ENCODE data around the gene CHI3L2.
A peak's percentile ranks its signal among the peaks of the same experiment; 100 is the strongest.

The CHI3L2 gene

GRCh38 chr1:111227434-111227833 is at the start of gene CHI3L2:
TSS of gene CHI3L2 (plus strand) at chr1:111227713. CDS start at chr1:111227730, 17 bp downstream.
- DNase-seq: no peak

- no peak for DNase-seq
These were observed 47.5 kb upstream of the CHI3L2 start for GRCh38 chr1:111179968-111180533.

DNA sequence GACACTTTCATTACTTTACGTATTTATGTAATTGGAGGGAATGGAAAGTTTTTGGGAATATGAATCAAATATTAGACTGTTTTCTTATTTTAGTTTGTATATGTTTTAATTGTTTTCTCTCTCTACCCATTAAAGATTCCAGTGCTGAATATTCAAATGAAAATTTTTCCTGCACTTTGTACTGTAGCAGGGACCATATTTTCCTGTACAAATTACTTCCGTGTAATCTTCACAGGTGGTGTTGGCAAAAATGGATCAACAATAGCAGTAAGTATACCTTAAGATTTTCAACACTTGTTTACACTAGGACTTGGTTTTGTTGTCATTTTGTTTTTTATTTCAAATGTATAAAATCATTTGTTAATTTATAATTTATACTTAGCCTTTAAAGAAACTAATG is 45.5 kb upstream of the CHI3L2 start:
- no peak for DNase-seq

DNA sequence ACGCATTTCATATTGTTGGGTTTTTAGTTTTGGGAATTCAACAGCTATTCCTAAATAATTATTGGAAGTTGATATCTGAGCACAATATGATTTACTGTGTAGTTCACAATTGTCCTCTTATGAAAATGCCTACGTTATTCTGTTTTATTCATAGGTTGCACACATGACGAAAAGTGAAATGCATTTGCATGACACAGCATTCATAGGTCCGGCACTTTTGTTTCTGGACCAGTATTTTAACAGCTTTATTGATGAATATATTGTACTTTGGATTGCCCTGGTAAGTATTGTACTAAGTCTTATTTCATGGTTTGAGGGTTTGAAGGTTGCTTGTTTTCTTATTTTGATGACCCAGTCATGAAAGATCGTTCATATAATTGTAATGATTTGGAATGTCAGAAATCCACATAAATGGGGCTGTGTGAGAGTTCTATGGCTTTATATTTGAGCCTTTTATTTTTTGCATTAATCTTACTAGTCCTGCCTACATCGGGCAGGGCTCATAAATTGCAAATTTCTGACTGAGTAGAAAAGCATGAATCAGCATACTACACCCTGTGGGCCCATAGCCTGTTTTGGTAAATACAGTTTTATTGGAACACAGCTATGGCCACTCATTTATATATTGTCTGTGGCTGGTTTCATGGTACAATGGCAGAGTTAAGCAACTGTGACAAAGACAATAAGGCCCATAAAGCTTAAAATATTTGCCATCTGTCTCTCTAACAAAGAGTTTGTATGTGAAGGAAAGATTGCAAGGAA is 44.0 kb upstream of the CHI3L2 start:
- DNase-seq: no peak

- DNase-seq: no peak
These were observed 42.9 kb upstream of the CHI3L2 start for GRCh38 chr1:111184663-111185062.

DNA sequence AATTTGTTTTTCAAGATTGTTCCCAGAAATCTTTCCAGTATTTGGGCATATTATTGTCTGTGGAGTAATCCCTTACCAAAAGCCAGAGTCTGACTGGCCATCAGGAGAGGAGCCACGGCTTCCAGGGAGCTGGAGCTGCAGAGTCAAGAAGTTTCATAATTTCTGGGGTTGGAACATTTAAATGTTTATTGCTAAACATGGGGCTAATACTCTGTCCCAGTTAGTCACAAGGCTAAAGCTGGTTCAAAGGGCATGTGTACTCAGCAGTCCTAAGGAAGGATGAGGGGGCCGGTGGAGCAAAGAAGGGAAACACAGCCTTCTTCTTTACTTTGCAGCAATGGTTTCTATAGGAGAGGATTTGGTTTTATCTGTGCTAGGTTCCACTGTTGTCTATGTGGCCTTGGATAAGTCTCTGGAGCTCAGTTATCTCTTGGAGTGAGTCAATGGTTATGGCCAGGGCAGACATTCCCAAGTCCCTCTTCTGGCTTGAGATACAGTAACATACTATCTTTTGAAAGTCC is 36.5 kb upstream of the CHI3L2 start:
- no peak for DNase-seq

DNA sequence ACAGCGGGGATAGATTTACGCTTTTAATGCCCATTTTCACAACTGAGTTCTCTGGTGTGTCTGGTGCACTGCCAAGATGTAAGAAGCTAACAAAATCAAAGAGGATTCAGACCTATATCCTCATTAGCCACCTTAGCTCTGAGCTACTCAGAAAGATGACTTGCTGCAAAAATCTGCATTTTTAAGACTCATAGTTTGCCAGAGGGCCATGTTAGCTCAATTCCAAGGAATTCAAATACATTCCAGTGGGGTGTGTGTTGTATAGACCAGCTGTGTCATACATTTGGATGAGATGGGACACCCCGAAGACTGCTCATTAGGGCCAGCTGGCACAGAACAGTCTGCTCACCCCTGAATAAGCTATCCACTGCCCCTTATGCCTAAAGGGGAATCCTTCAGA is 36.0 kb upstream of the CHI3L2 start:
- no peak for DNase-seq

DNA sequence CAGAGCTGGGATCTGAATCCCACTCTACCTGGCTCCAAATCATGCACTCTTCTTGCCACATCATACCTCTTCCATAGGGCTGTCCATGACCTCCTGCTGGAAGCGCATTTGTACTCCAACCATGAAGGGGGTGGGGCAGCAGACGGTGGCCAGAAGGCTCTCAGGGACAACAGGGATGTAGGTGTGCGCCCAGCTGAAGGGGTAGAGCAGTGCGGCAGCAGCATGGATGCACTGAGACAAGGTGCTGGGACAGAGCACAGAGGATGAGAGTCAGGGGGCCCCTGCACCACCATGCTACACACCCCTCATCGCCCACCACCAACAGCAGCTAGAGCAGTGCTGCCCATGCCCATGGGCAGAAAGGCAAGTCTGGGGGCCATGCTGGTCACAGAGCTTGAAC is 35.4 kb upstream of the CHI3L2 start:
- no peak for DNase-seq

- no peak for DNase-seq
These were observed 34.6 kb upstream of the CHI3L2 start for GRCh38 chr1:111192658-111193519.

- DNase-seq: no peak
These were observed 33.6 kb upstream of the CHI3L2 start for GRCh38 chr1:111193712-111194480.

DNA sequence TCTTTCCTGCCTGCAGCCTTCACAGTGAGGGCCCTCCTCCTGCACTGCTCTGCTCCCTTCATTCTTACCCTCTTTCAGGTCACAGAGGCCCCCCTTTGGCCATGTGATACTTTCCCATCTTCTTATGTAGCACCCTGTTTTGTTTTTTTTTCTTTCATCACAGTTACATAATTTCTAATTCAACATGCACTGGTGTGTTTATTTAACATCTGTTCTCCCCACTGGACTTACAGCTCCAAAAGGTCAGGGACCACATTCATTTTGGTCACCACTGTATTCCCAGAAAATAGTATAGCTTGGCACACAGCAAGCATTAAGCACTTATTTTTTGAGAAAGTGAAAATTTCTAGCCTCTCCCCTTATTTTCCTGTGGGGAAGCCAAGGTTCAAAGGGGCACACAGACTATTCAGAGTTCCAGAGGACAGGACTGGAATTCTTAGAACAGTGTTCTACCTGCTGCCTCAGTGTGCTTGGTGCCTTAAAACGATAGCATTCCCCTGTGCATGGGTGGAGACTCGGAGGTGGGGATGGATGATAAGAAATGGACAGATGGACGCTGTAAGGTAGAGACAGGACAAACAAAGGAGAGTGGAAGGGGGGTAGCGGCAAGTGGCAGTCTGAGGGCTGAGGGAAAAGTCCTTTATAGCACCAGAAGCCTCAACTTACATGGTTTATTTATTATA is 32.4 kb upstream of the CHI3L2 start:
- DNase-seq: no peak

DNA sequence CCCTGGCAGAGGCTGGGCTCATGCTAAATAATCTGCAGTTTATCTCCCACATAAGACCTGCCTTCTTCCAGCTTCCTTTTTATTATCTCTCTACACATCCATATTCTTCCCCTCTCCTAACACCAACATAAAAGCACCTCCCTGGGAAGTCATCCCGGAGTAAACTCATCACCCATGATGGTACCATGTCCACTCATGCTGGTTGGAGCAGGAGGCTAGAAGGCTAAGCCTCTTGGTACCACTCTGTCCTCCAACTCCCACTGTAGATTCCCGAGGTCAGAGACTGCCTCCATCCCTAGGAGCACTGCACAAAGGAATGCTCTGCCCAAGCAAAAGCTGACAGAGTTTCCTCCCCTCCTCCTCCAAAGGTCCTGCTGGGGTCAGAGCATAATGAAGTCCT is 31.3 kb upstream of the CHI3L2 start:
- no peak for DNase-seq

DNA sequence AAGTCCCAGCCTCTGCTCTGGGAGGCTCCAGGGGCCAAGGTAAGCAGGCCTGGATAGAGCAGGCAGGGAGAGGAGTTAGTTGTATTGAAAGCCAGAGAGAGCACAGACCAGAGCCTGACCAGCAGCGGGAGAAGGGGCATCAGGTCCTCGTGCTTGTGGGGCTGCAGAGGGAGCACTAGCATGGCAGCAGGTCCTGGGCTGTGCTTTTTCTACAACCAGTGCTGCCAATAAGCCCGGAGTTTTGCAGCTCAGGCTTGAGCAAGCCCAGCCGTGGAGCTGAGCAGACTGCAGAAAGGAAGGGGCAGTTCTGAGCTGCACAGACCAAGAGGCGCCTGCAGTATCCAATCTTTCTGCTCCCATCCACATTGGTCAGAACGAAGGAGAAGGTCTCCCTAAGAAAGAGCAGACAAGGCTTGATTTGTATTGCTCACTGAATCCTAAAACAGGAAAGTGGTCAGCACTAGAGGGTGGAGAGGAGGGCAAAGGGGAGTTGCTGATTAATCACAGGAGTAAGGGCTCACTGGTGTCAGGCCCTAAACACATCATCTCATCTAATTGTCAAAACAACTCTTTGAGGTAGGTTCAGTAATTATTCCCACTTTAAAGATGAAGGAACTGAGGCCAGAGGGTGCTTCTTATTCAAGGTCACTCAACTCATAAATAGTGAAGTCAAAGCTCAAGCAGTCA is 29.8 kb upstream of the CHI3L2 start:
- DNase-seq: peak; percentile 71

- DNase-seq: no peak
These were observed 28.7 kb upstream of the CHI3L2 start for GRCh38 chr1:111198836-111199235.

- DNase-seq: peak; percentile 12
These were observed 28.2 kb upstream of the CHI3L2 start for GRCh38 chr1:111199329-111199728.

DNA sequence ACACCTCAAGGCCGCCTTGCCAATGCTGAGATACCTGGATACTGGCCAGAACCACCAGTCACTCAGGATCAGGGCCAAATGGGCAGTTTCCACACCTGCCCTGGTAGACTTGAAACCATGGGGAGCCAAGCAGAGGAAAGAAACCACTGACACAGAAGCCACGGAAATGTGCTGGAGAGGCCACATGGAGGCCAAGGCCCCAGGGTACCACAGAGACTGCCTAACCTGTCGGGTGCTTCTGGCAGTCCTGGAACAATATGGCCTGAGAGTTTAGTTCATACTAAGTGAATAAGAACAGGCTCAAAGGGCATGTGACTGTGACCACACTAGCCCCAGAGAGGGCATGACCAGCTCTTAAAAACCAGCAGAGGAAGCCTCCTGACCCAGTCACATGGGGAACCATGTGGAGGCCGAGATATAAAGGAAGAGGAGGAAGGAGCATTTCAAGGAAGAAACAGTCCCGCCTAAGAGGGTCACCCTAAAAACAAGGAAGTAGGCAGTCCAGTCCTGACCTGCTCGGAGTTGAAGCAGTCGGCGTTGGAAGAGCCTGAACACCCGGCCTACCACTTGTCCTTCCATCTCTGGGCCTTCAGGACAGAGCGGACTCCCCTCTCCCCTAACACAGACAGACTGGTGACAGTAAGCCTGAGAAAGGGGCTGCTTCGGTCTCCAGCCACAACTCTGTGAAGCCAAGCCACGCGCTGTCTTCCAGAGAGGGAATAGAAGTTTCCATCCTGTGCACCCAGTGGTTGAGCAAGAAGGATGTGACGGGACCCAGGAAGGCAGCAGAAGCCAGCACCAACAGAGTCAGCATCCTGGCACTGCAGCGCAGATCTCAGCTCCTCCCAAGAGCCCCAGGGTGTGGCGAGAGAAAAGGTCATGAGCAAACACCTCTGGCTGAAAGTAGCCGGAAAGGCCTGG is 27.4 kb upstream of the CHI3L2 start, which contains the start of gene DENND2D:
TSS of gene DENND2D (minus strand) at position 766 of the 921 bp plus-strand sequence. CDS start at position 579, 187 bp downstream.
- peak; percentile 87 for DNase-seq

DNA sequence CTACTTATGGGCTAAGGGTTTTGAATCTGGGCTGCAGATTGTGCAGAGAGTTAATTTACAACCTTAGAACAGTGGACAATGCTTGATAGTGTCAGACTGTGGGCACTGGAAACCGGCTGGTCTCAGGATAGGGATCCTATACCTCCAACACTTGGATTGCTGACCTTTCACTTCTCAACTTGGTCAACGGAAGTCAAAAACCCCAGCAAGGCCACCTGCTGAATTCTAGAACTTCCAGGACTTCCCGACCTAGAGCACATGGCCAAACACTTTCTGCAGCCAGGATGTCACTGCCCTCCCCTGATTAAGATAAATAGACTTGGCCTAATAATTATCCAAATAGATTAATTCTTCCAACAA is 26.7 kb upstream of the CHI3L2 start:
- DNase-seq: no peak

- DNase-seq: peak; percentile 77
These were observed 26.0 kb upstream of the CHI3L2 start for GRCh38 chr1:111201275-111202090.

DNA sequence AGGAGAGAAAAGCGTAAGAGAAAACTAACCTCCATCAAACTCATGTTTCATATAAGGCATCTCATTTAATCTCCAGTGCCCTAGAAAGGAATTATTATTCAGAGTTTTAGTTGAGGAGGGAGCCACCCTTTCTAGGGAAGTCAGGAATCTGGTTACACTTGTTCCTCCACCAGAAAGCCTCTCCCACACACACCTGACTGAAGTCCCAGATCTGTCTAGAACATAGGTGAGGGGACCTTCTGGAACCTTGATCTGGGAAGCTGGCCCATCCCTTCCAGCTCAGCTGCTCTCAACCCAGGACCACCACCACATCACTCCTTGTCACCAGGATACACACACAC is 25.2 kb upstream of the CHI3L2 start:
- no peak for DNase-seq

All from RPMI8226 (cell line).